Heart right ventricle (tissue), 16 donors: ENCODE results near the gene PRKCE. TPM values are rescaled to one million over a fixed set of nuclear protein-coding genes. Genes with fewer than 3 reads are reported as not detected.

Experiments
- ATAC-seq, 8 donors: fragments of 200-7000 bp; cut with Tn5 transposase; one replicate each; pipeline ENCODE4 v1.9.1; 2020; ENCODE audit warnings: mild to moderate bottlenecking in 8 of 8, moderate library complexity in 8 of 8, moderate number of reproducible peaks in 1 of 8
- DNase-seq, 2 donors: peaks; one replicate each; pipeline ENCODE4 v3.0.0-alpha.2; 2020
- H3K27ac ChIP-seq, 10 donors: fragments of 200-600 bp; sonication (generic) in 2 of 10; one replicate each; pipeline versions ENCODE4 v1.5.0 to v1.8.0; 2020 to 2022; ENCODE audit warnings: mild to moderate bottlenecking in 3 of 10
- H3K27me3 ChIP-seq, 7 donors: fragments of 200-600 bp; one replicate each; pipeline ENCODE4 v1.8.0; 2021 to 2022; ENCODE audit warnings: mild to moderate bottlenecking in 2 of 7
- H3K36me3 ChIP-seq, 9 donors: fragments of 200-600 bp; sonication (generic) in 1 of 9; one replicate each; pipeline versions ENCODE4 v1.5.0 to v1.8.0; 2020 to 2022; ENCODE audit warnings: mild to moderate bottlenecking in 2 of 9
- H3K4me1 ChIP-seq, 9 donors: fragments of 200-600 bp; sonication (generic) in 1 of 9; one replicate each; pipeline versions ENCODE4 v1.5.0 to v1.8.0; 2020 to 2022; ENCODE audit warnings: mild to moderate bottlenecking in 4 of 9
- H3K4me3 ChIP-seq, 10 donors: fragments of 200-600 bp; sonication (generic) in 2 of 10; one replicate each; pipeline versions ENCODE4 v1.5.0 to v1.8.0; 2020 to 2022; ENCODE audit warnings: mild to moderate bottlenecking in 7 of 10, moderate library complexity in 2 of 10
- H3K9me3 ChIP-seq, 11 donors: fragments of 200-600 bp in 10 of 11; sonication (generic) in 2 of 11; one replicate each; pipeline versions ENCODE4 v1.5.0 to v1.8.0; 2013 to 2022; ENCODE audit warnings: mild to moderate bottlenecking in 2 of 11, control low read depth in 1 of 11, moderate library complexity in 1 of 11
- CTCF ChIP-seq, 9 donors: fragments of 200-600 bp; sonication (generic) in 2 of 9; IDR thresholded peaks; one replicate each; pipeline versions ENCODE4 v1.5.0 to v1.8.0; 2021 to 2022; ENCODE audit warnings: antibody characterized with exemption in 9 of 9, mild to moderate bottlenecking in 5 of 9, moderate library complexity in 1 of 9
- WGBS, 2 donors: extraction: QIAGEN DNeasy Blood & Tissue Kit; methylation state at CpG; one replicate each; pipeline ENCODE4 v1.1.7; 2013; ENCODE audit warnings: inconsistent platforms in 1 of 2; 5-methylcytosine and 5-hydroxymethylcytosine counted together
- intact Hi-C, 10 donors: fragments of 100-400 bp; cut with DNase I; formaldehyde crosslinking; loops; one replicate each; pipeline versions ENCODE4 v1.11.1 to v1.14.2; 2022
- polyA plus RNA-seq, 2 donors: library from polyadenylated mRNA; stranded (reverse); fragments of 200-250 nt; gene quantifications; one replicate each; pipeline ENCODE4 v1.2.3, GENCODE V29; 2013
- total RNA-seq, 10 donors: library from RNA; stranded (reverse); fragmentation: NEBNext Ultra II Directional in 3 of 10; extraction: Animal tissue kit (Norgen Biotek cat#: 25700) in 3 of 10; gene quantifications; one replicate each; pipeline versions ENCODE4 v1.2.1 to v1.2.4, GENCODE V29; 2021 to 2023
- donor health status: Arrhythmogenic right ventricular cardiomyopathy.
- donor health status: ischemic (EF 13 %, LVEDD 7.1; RV severe dilation, severe dysfunction).
- donor health status: healthy with polysubstance abuse.
- donor health status: DM: no; HTN: yes; CAD: no.
- donor health status: DM: no; HTN: no; CAD: no.
- donor health status: ischemic (EF 25% LVEDD 6.9; RV normal size, moderate dysfunction).
- donor health status: ischemic (EF 25% LVEDD 5.7; RV mildly dilated, moderate dysfunction).
- donor health status: healthy.
- donor health status: DM: yes; HTN: yes; CAD: no.
- donor health status: Ischemic cardiomyopathy.
- donor health status: ischemic (EF 35%, LVEDD 5.7; RV mildly dilated, moderate dysfunction).
- donor health status: nonischemic (EF 11% LVEDD 7.7; RV severe dilation, severe dysfunction).
- donor health status: DM: yes; HTN: yes; CAD: no.
- donor health status: PGD.
- donor health status: ischemic (EF 29% LVEDD 5.4; RV normal size, mild dysfunction).
- donor health status: nonischemic (EF 23%, LVEDD 6.1; RV moderate dilation, normal function).

Gene PRKCE
- total and polyA plus RNA-seq, 12 donors = 3.7 to 22.7 (median 16.7) TPM

- ATAC-seq (no peak), DNase-seq (no peak)
- Histone ChIP-seq H3K9me3 (peaks cover 0 to 9% (median 6%) of the 10 kb centered on the region in 11 donors), H3K4me3 (no peak overlapping the region), H3K27me3 (no peaks in the 10 kb centered on the region), H3K36me3 (no peaks in the 10 kb centered on the region), H3K27ac (no peak overlapping the region), H3K4me1 (peaks cover 3 to 32% (median 14%) of the 10 kb centered on the region in 9 donors)
- TF ChIP-seq CTCF (IDR thresholded peaks at IDR 0.05) = no peak
- 81 to 84% methylated on average over 8 of the region's 8 CpGs for WGBS, 2 donors
- intact Hi-C loops = no loop called here
These were observed 96.8 kb downstream of the PRKCE start for GRCh38 chr2:45748239-45748638.

DNA sequence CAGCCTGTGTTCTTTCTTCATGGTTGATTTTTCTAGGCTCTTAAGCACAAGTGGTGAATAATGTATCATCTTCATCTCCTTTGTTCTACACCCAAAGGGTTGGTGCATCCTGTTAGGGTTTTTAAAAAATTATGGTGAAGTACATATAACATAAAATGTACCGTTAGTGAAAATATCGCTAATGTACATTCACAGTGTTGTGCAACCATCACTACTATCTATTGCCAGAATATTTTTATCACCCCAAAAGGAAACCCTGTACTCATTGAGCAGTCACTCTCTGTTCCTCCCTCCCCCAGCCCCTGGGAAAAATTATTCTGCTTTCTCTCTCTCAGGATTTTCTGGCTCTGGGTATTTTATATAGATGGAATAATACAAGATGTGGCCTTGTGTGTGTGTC is 98.5 kb downstream of the PRKCE start:
- Histone ChIP-seq H3K36me3 (no peaks in the 10 kb centered on the region), H3K4me3 (no peak overlapping the region), H3K27me3 (no peaks in the 10 kb centered on the region), H3K27ac (no peak overlapping the region), H3K9me3 (peaks cover 0 to 9% (median 6%) of the 10 kb centered on the region in 11 donors), H3K4me1 (peaks cover 0 to 25% (median 10%) of the 10 kb centered on the region in 9 donors)
- no peak for ATAC-seq
- TF ChIP-seq CTCF (IDR thresholded peaks at IDR 0.05) = no peak
- WGBS, 2 donors = 79 to 80% methylated on average over 2 of the region's 2 CpGs
- DNase-seq = no peak
- intact Hi-C loops = no loop called here

DNA sequence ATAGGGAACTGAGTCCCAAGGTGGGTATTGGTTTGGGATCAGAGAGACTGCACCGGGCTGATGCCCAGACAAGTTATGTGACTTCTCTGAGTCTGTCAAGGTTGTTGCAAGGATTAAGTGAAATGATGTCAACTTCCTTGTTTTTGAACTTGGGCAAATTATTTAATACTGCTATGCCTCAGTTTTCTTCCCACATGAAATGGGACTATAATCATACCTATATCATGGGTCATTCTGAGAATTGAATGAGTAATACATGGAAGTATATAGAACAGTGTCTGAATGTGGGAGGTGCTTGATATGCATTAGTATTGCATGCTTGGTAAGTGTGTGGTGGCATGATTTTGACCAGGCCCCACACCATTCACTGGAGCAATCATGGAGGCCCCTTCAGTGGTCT is 99.0 kb downstream of the PRKCE start:
- no peak overlapping the region for H3K4me3 ChIP-seq
- ATAC-seq = no peak
- H3K36me3 ChIP-seq = no peaks in the 10 kb centered on the region
- WGBS, 2 donors = 94 to 98% methylated on average over 1 of the region's 1 CpG
- intact Hi-C loops = no loop called here
- no peak overlapping the region for H3K27ac ChIP-seq
- no peak for TF ChIP-seq CTCF (IDR thresholded peaks at IDR 0.05)
- H3K9me3 ChIP-seq = peaks cover 0 to 9% (median 6%) of the 10 kb centered on the region in 11 donors
- H3K4me1 ChIP-seq = peaks cover 0 to 25% (median 8%) of the 10 kb centered on the region in 9 donors
- no peak for DNase-seq
- no peaks in the 10 kb centered on the region for H3K27me3 ChIP-seq

DNA sequence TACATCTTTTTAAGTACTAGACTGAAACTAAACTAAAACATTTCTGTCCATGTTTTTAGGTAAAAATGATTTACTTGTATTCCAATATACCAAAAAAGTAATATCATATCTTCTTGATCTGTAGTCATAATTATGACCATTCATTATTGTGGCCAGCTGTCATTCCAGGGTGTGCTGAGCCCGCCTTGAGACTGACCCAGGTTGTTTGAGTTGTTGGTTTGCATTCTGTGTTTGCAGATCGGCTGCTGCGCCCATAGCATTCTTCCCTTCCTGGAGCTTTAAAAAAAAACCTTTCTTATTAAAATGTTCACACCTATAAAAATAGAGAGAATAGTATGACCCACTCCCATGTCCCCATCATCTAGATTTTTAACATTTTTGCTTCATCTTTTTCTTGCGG is 101.9 kb downstream of the PRKCE start:
- no peak for TF ChIP-seq CTCF (IDR thresholded peaks at IDR 0.05)
- Histone ChIP-seq H3K27me3 (no peaks in the 10 kb centered on the region), H3K4me3 (no peak overlapping the region), H3K27ac (no peak overlapping the region), H3K9me3 (no peaks in the 10 kb centered on the region), H3K4me1 (peaks cover 0 to 25% (median 7%) of the 10 kb centered on the region in 9 donors), H3K36me3 (no peaks in the 10 kb centered on the region)
- ATAC-seq (no peak), DNase-seq (no peak)
- WGBS, 2 donors = 97 to 98% methylated on average over 4 of the region's 4 CpGs
- intact Hi-C loops = no loop called here
